Measurements from ENCODE around the gene PRR33.
A peak's percentile ranks its signal among the peaks of the same experiment; 100 is the strongest.

The PRR33 gene

GRCh38 chr11:1854949-1855885, 36.5 kb downstream of the PRR33 start:
- Histone ChIP-seq H4K20me1 (ENCODE audit: control insufficient read depth, insufficient read depth, low read depth, low read length) (peaks cover 17% of the 10 kb centered on the region), H3K4me1 (ENCODE audit: control insufficient read depth, low read length) (peaks cover 43% of the 10 kb centered on the region), H3K4me2 (ENCODE audit: low read length) (peak overlapping the region; percentile 94), H3K4me3 (ENCODE audit: low read length) (peak overlapping the region; percentile 79), H3K27ac (ENCODE audit: low read depth, low read length) (no peak overlapping the region), H3K9me2 (replicated peaks; ENCODE audit: control insufficient read depth, low read length) (no peaks in the 10 kb centered on the region), H3K36me3 (ENCODE audit: control insufficient read depth, low read length) (peaks cover 40% of the 10 kb centered on the region), H3K27me3 (ENCODE audit: control insufficient read depth, low read length) (no peaks in the 10 kb centered on the region), H3K79me2 (ENCODE audit: control insufficient read depth, low read length) (peaks cover 81% of the 10 kb centered on the region), H3F3A (ENCODE audit: control insufficient read depth, insufficient read depth) (0 out of 2 replicates have a peak, but pooled peaks cover 2% of the 10 kb centered on the region), H3K9me3 (ENCODE audit: control insufficient read depth, insufficient read depth, low read length) (no peaks in the 10 kb centered on the region)
- no peak for TF ChIP-seq CTCF (IDR thresholded peaks at IDR 0.05; ENCODE audit: low read depth, low read length, poor library complexity, severe bottlenecking)
- no peak for TF ChIP-seq EZH2phosphoT487 (IDR thresholded peaks at IDR 0.05; ENCODE audit: borderline replicate concordance, low read length)

- H3K27me3 ChIP-seq (ENCODE audit: control insufficient read depth, low read length): no peaks in the 10 kb centered on the region
- peaks cover 40% of the 10 kb centered on the region for H3K36me3 ChIP-seq (ENCODE audit: control insufficient read depth, low read length)
- peak overlapping the region; percentile 79 for H3K4me3 ChIP-seq (ENCODE audit: low read length)
- peaks cover 52% of the 10 kb centered on the region for H3K4me1 ChIP-seq (ENCODE audit: control insufficient read depth, low read length)
- H3K4me2 ChIP-seq (ENCODE audit: low read length): peak overlapping the region; percentile 94
- TF ChIP-seq CTCF (IDR thresholded peaks at IDR 0.05; ENCODE audit: low read depth, low read length, poor library complexity, severe bottlenecking) (no peak), EZH2phosphoT487 (IDR thresholded peaks at IDR 0.05; ENCODE audit: borderline replicate concordance, low read length) (no peak)
- no peaks in the 10 kb centered on the region for H3K9me3 ChIP-seq (ENCODE audit: control insufficient read depth, insufficient read depth, low read length)
- H3F3A ChIP-seq (ENCODE audit: control insufficient read depth, insufficient read depth): 0 out of 2 replicates have a peak, but pooled peaks cover 2% of the 10 kb centered on the region
- H4K20me1 ChIP-seq (ENCODE audit: control insufficient read depth, insufficient read depth, low read depth, low read length): peaks cover 17% of the 10 kb centered on the region
- H3K9me2 ChIP-seq (replicated peaks; ENCODE audit: control insufficient read depth, low read length): no peaks in the 10 kb centered on the region
- H3K79me2 ChIP-seq (ENCODE audit: control insufficient read depth, low read length): peaks cover 75% of the 10 kb centered on the region
- H3K27ac ChIP-seq (ENCODE audit: low read depth, low read length): peak overlapping the region; percentile 96
Measured at GRCh38 chr11:1854132-1854948, 37.4 kb downstream of the PRR33 start.

- Histone ChIP-seq H3K27me3 (ENCODE audit: control insufficient read depth, low read length) (no peaks in the 10 kb centered on the region), H3K27ac (ENCODE audit: low read depth, low read length) (peak overlapping the region; percentile 96), H3K4me1 (ENCODE audit: control insufficient read depth, low read length) (peaks cover 55% of the 10 kb centered on the region), H3K4me3 (ENCODE audit: low read length) (peak overlapping the region; percentile 79), H4K20me1 (ENCODE audit: control insufficient read depth, insufficient read depth, low read depth, low read length) (peaks cover 15% of the 10 kb centered on the region), H3K79me2 (ENCODE audit: control insufficient read depth, low read length) (peaks cover 67% of the 10 kb centered on the region), H3F3A (ENCODE audit: control insufficient read depth, insufficient read depth) (0 out of 2 replicates have a peak, but pooled peaks cover 2% of the 10 kb centered on the region), H3K36me3 (ENCODE audit: control insufficient read depth, low read length) (peaks cover 40% of the 10 kb centered on the region), H3K9me2 (replicated peaks; ENCODE audit: control insufficient read depth, low read length) (no peaks in the 10 kb centered on the region), H3K9me3 (ENCODE audit: control insufficient read depth, insufficient read depth, low read length) (no peaks in the 10 kb centered on the region), H3K4me2 (ENCODE audit: low read length) (peak overlapping the region; percentile 94)
- TF ChIP-seq EZH2phosphoT487 (IDR thresholded peaks at IDR 0.05; ENCODE audit: borderline replicate concordance, low read length) (no peak), CTCF (IDR thresholded peaks at IDR 0.05; ENCODE audit: low read depth, low read length, poor library complexity, severe bottlenecking) (peak; percentile 50)
Measured at GRCh38 chr11:1853376-1854131, 38.1 kb downstream of the PRR33 start.
